Colonic mucosa (tissue), 4 donors: Measurements from ENCODE around the gene MRPS18A. TPM values are rescaled to one million over a fixed set of nuclear protein-coding genes. Genes with fewer than 3 reads are reported as not detected.

Source experiments
- DNase-seq: peaks from one replicate; pipeline ENCODE4 v3.0.0-alpha.2; 2020
- H3K27ac ChIP-seq: fragments of 200-600 bp; one replicate; pipeline ENCODE4 v1.8.0; 2021
- H3K27me3 ChIP-seq: fragments of 200-600 bp; one replicate; pipeline ENCODE4 v1.8.0; 2021
- H3K36me3 ChIP-seq: fragments of 200-600 bp; one replicate; pipeline ENCODE4 v1.8.0; 2021
- H3K4me1 ChIP-seq: fragments of 200-600 bp; one replicate; pipeline ENCODE4 v1.8.0; 2021; ENCODE audit warnings: mild to moderate bottlenecking
- H3K4me3 ChIP-seq: fragments of 200-600 bp; one replicate; pipeline ENCODE4 v1.8.0; 2021
- H3K9ac ChIP-seq, 2 donors: one replicate each; pipeline ENCODE4 v1.7.0; 2013; ENCODE audit warnings: control low read depth in 2 of 2, low read depth in 2 of 2, low read length in 2 of 2
- H3K9me3 ChIP-seq: fragments of 200-600 bp; one replicate; pipeline ENCODE4 v1.8.0; 2021
- intact Hi-C: fragments of 100-400 bp; cut with DNase I; formaldehyde crosslinking; loops from one replicate; pipeline ENCODE4 v1.14.1; 2022
- total RNA-seq, 2 donors: library from RNA; stranded (reverse); fragmentation: NEBNext Ultra II Directional in 1 of 2; extraction: Animal tissue kit (Norgen Biotek cat#: 25700) in 1 of 2; gene quantifications; one replicate each; pipeline ENCODE4 v1.2.1, GENCODE V29; 2021
- TF ChIP-seq, protein P1 (sequence below): fragments of 200-600 bp; IDR thresholded peaks from one replicate; pipeline ENCODE4 v1.8.0; 2022; ENCODE audit warnings: antibody characterized with exemption, mild to moderate bottlenecking
- donor health status: healthy.
- donor health status: DM: no; HTN: no; CAD: no.
- donor health status: DM: no; HTN: no; CAD: no.

MRPS18A gene
- total RNA-seq, 2 donors from 2014 or later, result 83.6 to 120 TPM

DNA sequence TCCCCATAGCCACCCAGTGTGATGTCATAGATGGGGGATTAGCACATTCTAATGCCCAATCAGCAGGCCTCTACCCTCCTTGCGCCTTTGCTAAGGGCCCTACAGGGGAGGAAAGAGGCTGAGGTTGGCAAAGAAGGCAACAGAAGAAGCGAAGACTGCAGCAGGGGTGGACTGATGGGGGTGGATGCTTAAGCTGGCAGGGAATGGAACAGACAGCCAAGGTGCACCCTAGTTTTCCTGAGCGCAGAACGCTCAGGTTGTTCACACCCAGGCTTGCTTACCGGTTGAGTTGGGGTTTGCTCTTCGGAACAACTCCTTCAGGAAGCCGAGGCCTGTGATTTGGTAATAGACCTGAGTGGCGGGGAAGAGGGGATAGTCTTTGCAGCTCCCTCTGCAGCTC lies 12.7 kb downstream of the MRPS18A start:
- no peaks in the 10 kb centered on the region for H3K9me3 ChIP-seq
- intact Hi-C loops, result no loop called here
- H3K27ac ChIP-seq, result no peak overlapping the region
- H3K4me1 ChIP-seq, result no peaks in the 10 kb centered on the region
- no peak for DNase-seq
- no peaks in the 10 kb centered on the region for H3K27me3 ChIP-seq
- TF ChIP-seq, protein P1, sequence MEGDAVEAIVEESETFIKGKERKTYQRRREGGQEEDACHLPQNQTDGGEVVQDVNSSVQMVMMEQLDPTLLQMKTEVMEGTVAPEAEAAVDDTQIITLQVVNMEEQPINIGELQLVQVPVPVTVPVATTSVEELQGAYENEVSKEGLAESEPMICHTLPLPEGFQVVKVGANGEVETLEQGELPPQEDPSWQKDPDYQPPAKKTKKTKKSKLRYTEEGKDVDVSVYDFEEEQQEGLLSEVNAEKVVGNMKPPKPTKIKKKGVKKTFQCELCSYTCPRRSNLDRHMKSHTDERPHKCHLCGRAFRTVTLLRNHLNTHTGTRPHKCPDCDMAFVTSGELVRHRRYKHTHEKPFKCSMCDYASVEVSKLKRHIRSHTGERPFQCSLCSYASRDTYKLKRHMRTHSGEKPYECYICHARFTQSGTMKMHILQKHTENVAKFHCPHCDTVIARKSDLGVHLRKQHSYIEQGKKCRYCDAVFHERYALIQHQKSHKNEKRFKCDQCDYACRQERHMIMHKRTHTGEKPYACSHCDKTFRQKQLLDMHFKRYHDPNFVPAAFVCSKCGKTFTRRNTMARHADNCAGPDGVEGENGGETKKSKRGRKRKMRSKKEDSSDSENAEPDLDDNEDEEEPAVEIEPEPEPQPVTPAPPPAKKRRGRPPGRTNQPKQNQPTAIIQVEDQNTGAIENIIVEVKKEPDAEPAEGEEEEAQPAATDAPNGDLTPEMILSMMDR, result no peak
- peaks cover 17% of the 10 kb centered on the region for H3K36me3 ChIP-seq
- H3K9ac ChIP-seq, result no peak overlapping the region
- no peak overlapping the region for H3K4me3 ChIP-seq

- H3K27ac ChIP-seq, result no peak overlapping the region
- intact Hi-C loops, result no loop called here
- no peak overlapping the region for H3K4me3 ChIP-seq
Measured at GRCh38 chr6:43674291-43674690, 13.3 kb downstream of the MRPS18A start.

GRCh38 chr6:43673444-43674084 lies 14.0 kb downstream of the MRPS18A start:
- Histone ChIP-seq H3K36me3 (peaks cover 17% of the 10 kb centered on the region), H3K9ac (no peak overlapping the region), H3K27me3 (no peaks in the 10 kb centered on the region), H3K4me1 (peaks cover 6% of the 10 kb centered on the region), H3K4me3 (no peak overlapping the region), H3K9me3 (no peaks in the 10 kb centered on the region), H3K27ac (peak overlapping the region; percentile 67)
- intact Hi-C loops, result no loop called here
- DNase-seq, result no peak
- TF ChIP-seq, protein P1, result no peak

More at GRCh38 chr6:43674291-43674690, 13.3 kb downstream of the MRPS18A start:
- Histone ChIP-seq H3K9me3 (no peaks in the 10 kb centered on the region), H3K9ac (no peak overlapping the region), H3K27me3 (no peaks in the 10 kb centered on the region), H3K36me3 (peaks cover 17% of the 10 kb centered on the region), H3K4me1 (peaks cover under 1% of the 10 kb centered on the region)
- TF ChIP-seq, protein P1, result no peak
- no peak for DNase-seq

DNA sequence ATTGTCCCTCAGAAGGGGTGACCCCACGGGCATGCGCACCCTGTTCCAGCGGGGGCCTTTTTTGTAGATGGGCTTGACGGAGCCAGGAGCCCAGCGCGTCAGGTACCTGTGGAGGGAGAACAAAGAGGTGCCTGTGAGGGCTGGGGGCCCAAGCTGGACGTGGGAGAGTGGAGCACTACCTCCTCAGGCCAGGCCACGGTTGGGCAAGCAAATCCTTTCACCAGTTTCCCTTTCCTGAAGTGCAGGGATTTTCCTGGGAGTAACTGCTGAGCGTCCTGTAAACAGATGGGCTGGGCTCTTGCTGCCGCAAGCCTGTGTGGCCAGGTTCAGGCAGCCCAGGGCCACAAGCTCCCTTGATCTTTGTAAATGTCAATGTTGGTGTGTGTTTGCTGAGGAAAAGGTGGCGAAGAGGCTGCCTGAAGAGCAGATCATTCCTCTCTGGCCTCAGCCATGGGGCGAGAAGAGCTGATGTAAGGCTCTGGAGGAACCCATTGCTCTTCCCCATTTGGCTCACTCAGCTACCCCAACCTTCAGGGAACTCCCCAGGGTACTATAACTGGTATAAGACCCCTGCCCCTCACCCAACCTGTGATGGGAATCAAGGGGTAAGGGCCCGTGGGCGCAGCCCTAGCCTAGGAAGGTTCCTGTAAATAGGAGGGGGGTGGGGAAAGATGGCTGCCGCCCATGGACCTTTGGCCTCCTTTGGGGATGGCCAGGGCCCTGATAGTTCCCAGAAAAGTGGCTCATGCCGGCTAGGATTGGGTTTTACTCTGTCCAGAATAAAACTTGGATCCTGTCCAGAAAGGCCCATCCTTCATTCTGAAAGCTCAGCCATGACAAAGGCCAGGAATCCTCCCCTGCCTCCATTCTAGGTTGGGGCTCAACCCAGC lies 15.5 kb downstream of the MRPS18A start:
- peak overlapping the region; percentile 67 for H3K27ac ChIP-seq
- H3K36me3 ChIP-seq, result peaks cover 17% of the 10 kb centered on the region
- intact Hi-C loops, result no loop called here
- DNase-seq, result peak; percentile 63
- TF ChIP-seq, protein P1, result no peak
- peak overlapping the region in 1 of 2 donors; percentile 48 for H3K9ac ChIP-seq
- no peaks in the 10 kb centered on the region for H3K27me3 ChIP-seq
- no peak overlapping the region for H3K4me3 ChIP-seq
- H3K4me1 ChIP-seq, result peaks cover 17% of the 10 kb centered on the region
- no peaks in the 10 kb centered on the region for H3K9me3 ChIP-seq

DNA sequence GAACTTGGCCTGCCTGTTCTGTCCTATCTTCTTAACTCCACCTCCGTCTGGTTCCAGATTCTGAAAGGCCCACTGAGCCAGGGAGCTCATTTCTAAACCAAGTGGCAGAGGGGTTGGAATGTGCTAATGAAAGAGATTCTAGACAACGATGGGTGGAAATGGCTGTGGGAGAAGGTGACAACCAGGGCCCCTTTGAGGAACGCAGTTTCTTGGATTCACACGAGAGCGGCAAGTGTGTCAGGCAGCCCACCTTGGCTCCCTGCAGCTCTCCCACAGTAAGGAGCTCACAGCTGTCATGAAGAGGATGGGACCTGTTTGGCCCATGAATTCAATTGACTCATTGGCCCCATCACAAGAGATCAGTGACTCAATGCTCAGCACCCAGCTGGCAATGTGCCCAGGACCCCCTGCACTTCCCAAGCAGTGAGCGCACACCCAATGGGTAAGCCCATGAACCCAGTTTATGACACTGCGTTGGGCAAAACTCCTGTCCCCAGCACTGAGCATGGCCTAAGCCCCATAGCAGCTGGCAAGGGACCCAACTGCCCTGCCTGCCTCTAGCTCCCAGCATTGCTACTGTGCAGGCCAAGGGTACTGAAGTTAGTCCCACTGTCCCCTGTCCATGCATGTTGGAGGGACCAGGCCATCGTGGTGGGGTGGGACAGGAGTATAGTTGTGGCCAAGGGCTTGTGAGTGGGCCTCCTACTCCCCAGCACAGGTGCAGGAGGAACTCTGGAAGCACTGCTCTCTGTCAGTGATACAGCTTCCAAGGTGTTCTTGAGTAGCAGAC lies 16.4 kb downstream of the MRPS18A start:
- TF ChIP-seq, protein P1, result no peak
- no peaks in the 10 kb centered on the region for H3K27me3 ChIP-seq
- peaks cover 17% of the 10 kb centered on the region for H3K4me1 ChIP-seq
- H3K36me3 ChIP-seq, result peaks cover 12% of the 10 kb centered on the region
- DNase-seq, result no peak
- no peak overlapping the region for H3K4me3 ChIP-seq
- intact Hi-C loops, result no loop called here
- peak overlapping the region in 1 of 2 donors; percentile 48 for H3K9ac ChIP-seq
- no peaks in the 10 kb centered on the region for H3K9me3 ChIP-seq
- H3K27ac ChIP-seq, result peak overlapping the region; percentile 67
